ENCODE measurements around the gene COL20A1.

GRCh38 chr20:63280929-63281545 lies 11.9 kb upstream of the COL20A1 start:
- TF ChIP-seq TCF12 (IDR thresholded peaks at IDR 0.05) = no peak
- TF ChIP-seq TCF12 (CRISPR knock-in tag; IDR thresholded peaks at IDR 0.05) = no peak
- TF ChIP-seq, protein P1, sequence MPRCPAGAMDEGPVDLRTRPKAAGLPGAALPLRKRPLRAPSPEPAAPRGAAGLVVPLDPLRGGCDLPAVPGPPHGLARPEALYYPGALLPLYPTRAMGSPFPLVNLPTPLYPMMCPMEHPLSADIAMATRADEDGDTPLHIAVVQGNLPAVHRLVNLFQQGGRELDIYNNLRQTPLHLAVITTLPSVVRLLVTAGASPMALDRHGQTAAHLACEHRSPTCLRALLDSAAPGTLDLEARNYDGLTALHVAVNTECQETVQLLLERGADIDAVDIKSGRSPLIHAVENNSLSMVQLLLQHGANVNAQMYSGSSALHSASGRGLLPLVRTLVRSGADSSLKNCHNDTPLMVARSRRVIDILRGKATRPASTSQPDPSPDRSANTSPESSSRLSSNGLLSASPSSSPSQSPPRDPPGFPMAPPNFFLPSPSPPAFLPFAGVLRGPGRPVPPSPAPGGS (CRISPR knock-in tag; IDR thresholded peaks at IDR 0.05) = no peak
- TF ChIP-seq, protein P2, sequence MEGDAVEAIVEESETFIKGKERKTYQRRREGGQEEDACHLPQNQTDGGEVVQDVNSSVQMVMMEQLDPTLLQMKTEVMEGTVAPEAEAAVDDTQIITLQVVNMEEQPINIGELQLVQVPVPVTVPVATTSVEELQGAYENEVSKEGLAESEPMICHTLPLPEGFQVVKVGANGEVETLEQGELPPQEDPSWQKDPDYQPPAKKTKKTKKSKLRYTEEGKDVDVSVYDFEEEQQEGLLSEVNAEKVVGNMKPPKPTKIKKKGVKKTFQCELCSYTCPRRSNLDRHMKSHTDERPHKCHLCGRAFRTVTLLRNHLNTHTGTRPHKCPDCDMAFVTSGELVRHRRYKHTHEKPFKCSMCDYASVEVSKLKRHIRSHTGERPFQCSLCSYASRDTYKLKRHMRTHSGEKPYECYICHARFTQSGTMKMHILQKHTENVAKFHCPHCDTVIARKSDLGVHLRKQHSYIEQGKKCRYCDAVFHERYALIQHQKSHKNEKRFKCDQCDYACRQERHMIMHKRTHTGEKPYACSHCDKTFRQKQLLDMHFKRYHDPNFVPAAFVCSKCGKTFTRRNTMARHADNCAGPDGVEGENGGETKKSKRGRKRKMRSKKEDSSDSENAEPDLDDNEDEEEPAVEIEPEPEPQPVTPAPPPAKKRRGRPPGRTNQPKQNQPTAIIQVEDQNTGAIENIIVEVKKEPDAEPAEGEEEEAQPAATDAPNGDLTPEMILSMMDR (CRISPR knock-in tag; IDR thresholded peaks at IDR 0.05) = peak; percentile 65
- TF ChIP-seq FOXJ3 (CRISPR knock-in tag; IDR thresholded peaks at IDR 0.05; ENCODE audit: borderline replicate concordance) = no peak
- no peak for TF ChIP-seq TAF1 (CRISPR knock-in tag; IDR thresholded peaks at IDR 0.05)
- no peak for TF ChIP-seq HCFC1 (IDR thresholded peaks at IDR 0.05; ENCODE audit: low read depth, low read length)
- TF ChIP-seq POLR2A (IDR thresholded peaks at IDR 0.05; ENCODE audit: insufficient read depth in 1 of 2, low read depth in 2 of 2, low read length in 2 of 2) = peak in 1 of 2 experiments; percentile 49; a peak in 2 of 4 replicates
- TF ChIP-seq NFRKB (IDR thresholded peaks at IDR 0.05) = no peak
- no peak for TF ChIP-seq MAZ (IDR thresholded peaks at IDR 0.05; ENCODE audit: borderline replicate concordance, low read depth, low read length)
- no peak for TF ChIP-seq MAZ (CRISPR knock-in tag; IDR thresholded peaks at IDR 0.05; ENCODE audit: low read depth)
- no peak for TF ChIP-seq ZBTB44 (CRISPR knock-in tag; IDR thresholded peaks at IDR 0.05)
